ENCODE data around the gene CYFIP1. TPM values are rescaled to one million over a fixed set of nuclear protein-coding genes. Genes with fewer than 3 reads are reported as not detected.

The CYFIP1 gene
- total RNA-seq, 2 donors from 2014 or later: 10.8 to 19.8 TPM

DNA sequence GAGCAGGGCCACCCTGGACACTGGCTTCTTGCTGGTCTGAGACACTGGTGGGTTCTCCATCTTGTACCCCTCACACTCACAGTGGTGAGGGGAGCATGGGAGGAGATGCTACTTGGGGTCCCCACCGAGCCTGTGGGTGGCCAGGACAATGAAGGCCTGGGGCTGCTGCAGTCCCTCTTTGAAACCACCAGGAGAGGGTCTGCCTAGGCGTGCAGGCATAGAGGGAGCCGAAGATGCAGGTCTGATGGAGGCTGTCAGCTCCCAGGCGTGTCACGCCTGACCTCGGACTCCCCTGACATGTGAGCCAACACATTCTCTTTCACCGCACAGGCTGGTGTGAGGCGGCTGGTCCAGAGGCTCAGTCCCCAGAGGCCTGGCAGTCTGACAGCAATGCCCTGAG lies 102.6 kb downstream of the CYFIP1 start:
- ATAC-seq: no peak
- Mint-ChIP-seq H3K4me1 (ENCODE audit: low read depth in 2 of 2) (no peaks in the 10 kb centered on the region), H3K36me3 (no peaks in the 10 kb centered on the region), H3K4me3 (no peak overlapping the region), H3K27me3 (no peaks in the 10 kb centered on the region), H3K27ac (no peak overlapping the region), H3K9me3 (no peaks in the 10 kb centered on the region)
- DNase-seq (ENCODE audit: low spot score): no peak

DNA sequence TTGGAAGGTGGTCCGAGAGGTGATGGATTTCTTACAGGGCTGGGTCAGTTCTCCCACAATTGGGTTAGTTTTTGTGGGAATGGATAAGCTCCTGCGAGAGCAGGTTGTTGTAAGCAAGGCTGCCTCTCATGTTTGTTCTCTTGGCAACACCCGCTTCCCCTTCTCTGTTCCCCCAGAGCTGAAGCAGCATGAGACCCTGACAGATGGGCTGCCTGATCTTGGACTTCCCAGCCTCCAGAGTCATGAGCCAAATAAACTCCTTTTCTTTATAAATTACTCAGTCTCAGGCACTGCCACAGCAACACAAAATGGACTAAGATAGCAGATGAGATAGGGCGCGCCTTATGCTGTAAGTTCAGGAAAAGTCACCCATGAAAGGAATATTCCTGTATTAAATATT lies 103.1 kb downstream of the CYFIP1 start:
- DNase-seq (ENCODE audit: low spot score) (no peak), ATAC-seq (no peak)
- no peaks in the 10 kb centered on the region for H3K9me3 Mint-ChIP-seq
- H3K27ac Mint-ChIP-seq: no peak overlapping the region
- no peaks in the 10 kb centered on the region for H3K27me3 Mint-ChIP-seq
- no peaks in the 10 kb centered on the region for H3K36me3 Mint-ChIP-seq
- no peak overlapping the region for H3K4me3 Mint-ChIP-seq
- no peaks in the 10 kb centered on the region for H3K4me1 Mint-ChIP-seq (ENCODE audit: low read depth in 2 of 2)

DNA sequence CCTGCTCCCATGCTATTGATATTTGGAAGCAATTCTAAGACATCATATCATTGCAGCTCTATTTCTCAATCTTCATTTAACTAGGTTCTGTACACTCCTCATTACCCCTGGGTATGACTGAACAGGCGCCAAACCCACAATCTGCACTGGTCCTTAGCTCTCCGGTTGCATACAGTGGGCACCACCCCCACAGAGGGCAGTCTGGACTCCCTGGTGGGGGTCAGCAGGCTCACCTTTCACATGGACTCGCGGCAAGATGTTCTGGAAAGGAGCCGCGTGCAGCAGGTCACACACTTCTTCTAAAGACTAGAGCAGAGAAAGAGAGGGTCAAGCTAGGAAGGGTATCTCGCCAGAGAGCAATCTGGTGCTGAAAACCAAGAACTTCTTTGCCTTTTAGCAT lies 105.2 kb downstream of the CYFIP1 start:
- no peak for DNase-seq (ENCODE audit: low spot score)
- no peaks in the 10 kb centered on the region for H3K9me3 Mint-ChIP-seq

DNA sequence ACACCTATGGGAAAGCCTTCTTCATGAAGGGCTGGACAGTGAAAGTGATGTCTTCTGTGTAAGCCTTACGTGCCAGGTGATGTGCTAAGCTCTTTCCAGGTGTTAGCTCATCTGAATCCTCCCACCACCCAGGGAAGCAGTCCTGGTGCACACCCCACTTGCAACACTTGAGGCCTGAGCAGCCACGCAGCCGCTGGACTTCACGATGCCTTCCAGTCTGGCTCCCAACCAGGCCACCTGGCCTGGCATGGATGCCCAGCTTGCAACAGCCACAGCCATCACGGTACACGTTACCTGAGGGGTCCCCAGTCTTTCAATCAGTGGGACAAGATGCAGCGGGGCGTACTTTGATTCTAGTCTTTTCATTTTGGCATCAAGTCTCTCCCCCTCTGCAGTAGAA lies 105.9 kb downstream of the CYFIP1 start:
- Mint-ChIP-seq H3K27ac (no peak overlapping the region), H3K36me3 (peaks cover 3% of the 10 kb centered on the region)
- ATAC-seq: no peak

More for the DNA sequence above, 105.2 kb downstream of the CYFIP1 start:
- no peak for ATAC-seq
- Mint-ChIP-seq H3K27me3 (no peaks in the 10 kb centered on the region), H3K4me3 (no peak overlapping the region), H3K36me3 (no peaks in the 10 kb centered on the region), H3K4me1 (ENCODE audit: low read depth in 2 of 2) (no peaks in the 10 kb centered on the region), H3K27ac (no peak overlapping the region)

DNA sequence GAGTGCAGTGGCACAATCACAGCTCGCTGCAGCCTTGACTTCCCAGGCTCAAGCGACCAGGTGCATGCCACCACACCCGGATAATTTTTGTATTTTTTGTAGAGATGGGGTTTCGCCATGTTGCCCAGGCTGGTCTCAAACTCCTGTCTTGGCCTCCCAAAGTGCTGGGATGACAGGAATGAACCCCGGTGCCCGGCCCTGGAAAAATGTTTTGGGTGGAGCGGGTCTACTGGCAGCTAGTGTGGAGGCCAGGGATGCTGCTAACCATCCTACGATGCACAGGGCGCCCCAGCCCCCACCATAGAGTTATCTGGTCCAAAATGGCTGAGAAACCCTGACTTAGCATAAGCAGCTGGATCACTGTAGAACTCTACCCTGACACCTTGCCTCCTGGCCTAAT lies 106.3 kb downstream of the CYFIP1 start:
- Mint-ChIP-seq H3K36me3 (peaks cover 6% of the 10 kb centered on the region), H3K4me1 (ENCODE audit: low read depth in 2 of 2) (no peaks in the 10 kb centered on the region), H3K27ac (no peak overlapping the region), H3K9me3 (no peaks in the 10 kb centered on the region), H3K27me3 (no peaks in the 10 kb centered on the region), H3K4me3 (no peak overlapping the region)
- ATAC-seq (no peak), DNase-seq (ENCODE audit: low spot score) (no peak)

More for the DNA sequence above, 105.9 kb downstream of the CYFIP1 start:
- H3K4me1 Mint-ChIP-seq (ENCODE audit: low read depth in 2 of 2): no peaks in the 10 kb centered on the region
- H3K4me3 Mint-ChIP-seq: no peak overlapping the region
- DNase-seq (ENCODE audit: low spot score): no peak
- no peaks in the 10 kb centered on the region for H3K9me3 Mint-ChIP-seq
- H3K27me3 Mint-ChIP-seq: no peaks in the 10 kb centered on the region

DNA sequence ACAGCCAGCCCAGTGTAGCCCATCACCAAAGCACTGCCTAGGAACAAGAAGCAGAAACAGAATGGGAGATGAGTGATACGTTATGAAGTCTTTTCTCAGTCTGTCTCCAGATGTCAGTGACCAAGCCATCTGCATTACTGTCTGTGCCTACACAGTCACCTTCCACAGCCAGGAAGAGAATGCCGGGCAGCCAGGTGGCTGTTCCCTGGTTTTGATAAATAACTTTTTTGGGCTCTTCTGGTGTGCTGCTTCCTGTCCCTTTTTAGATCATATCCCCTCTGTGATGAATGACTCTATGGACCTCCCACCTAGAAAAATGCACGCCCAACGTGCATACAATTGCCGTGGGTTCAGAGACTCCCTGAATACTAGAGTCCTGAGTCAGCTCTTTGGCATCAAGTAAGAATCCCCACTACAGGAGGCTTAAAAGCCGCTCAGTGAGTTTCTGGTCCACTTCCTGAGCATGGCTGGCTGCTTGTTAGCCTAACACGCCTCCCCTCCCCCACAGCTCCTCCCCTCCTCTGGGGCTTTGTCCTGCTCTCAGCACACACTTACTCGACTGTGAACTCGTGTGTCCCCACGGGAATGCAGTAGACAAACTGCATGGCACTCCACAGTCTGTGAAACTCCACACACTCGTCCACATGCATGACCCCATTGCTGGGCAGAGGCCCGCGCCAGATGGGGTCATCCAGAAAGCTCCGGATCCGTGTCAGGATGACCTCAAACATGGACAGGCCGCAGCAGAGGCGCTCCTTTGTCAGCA lies 107.0 kb downstream of the CYFIP1 start:
- Mint-ChIP-seq H3K27me3 (no peaks in the 10 kb centered on the region), H3K27ac (no peak overlapping the region), H3K4me1 (ENCODE audit: low read depth in 2 of 2) (no peaks in the 10 kb centered on the region), H3K9me3 (no peaks in the 10 kb centered on the region), H3K4me3 (no peak overlapping the region), H3K36me3 (peaks cover 6% of the 10 kb centered on the region)
- no peak for DNase-seq (ENCODE audit: low spot score)
- ATAC-seq: no peak

DNA sequence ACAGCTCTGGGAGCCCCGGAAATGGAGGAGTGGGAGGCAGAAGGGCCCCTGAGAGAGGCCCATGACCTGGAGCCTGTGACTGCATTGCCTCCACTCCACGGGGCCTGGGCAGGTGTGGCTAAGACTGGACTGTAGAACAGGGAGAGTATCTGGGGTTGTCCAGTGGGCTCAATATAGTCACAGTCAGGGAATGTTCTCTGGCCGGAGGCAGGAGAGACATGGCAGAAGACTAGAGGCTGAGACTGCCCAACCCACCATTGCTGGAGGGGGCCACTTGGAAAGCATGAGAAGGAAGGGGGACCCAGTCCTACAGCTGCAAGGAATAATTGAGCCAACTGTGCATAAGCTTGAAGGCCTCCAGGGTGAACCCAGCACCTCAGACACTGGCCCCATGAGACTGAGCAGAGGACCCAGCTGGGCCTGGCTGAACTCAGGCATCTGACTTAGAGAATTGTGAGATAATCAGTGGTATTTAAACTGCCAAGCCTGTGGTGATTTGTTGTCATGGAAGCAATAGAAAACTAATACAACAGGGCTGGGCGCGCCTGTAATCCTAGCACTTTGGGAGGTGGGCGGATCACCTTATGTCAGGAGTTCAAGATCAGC lies 108.6 kb downstream of the CYFIP1 start:
- no peak overlapping the region for H3K4me3 Mint-ChIP-seq
- no peak for DNase-seq (ENCODE audit: low spot score)
- no peaks in the 10 kb centered on the region for H3K27me3 Mint-ChIP-seq
- H3K4me1 Mint-ChIP-seq (ENCODE audit: low read depth in 2 of 2): no peaks in the 10 kb centered on the region
- peak in 1 of 2 donors; percentile 36 for ATAC-seq
- no peak overlapping the region for H3K27ac Mint-ChIP-seq
- no peaks in the 10 kb centered on the region for H3K9me3 Mint-ChIP-seq
- peaks cover 6% of the 10 kb centered on the region for H3K36me3 Mint-ChIP-seq

DNA sequence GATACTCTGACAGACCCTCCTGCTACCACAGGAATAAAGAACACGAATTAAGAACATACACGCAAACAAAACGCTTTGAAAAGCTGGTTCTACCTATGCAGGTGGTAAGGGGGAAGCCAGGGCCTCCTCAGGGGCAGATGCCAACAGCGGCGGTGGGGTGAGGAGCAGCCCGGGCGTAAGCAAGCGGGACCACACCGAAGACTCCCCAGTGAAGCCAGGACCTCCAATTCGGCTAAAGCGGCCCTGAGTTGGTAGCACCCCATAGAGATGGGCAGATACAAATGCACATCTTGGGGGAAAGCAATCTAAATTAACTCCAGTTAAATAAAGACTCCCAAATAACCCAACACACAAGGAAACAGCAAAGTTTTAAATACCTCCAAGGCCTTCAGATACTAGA lies 109.3 kb downstream of the CYFIP1 start:
- Mint-ChIP-seq H3K36me3 (peaks cover 13% of the 10 kb centered on the region), H3K27ac (no peak overlapping the region), H3K9me3 (no peaks in the 10 kb centered on the region), H3K4me1 (ENCODE audit: low read depth in 2 of 2) (peaks cover 3 to 5% of the 10 kb centered on the region in 2 donors), H3K27me3 (no peaks in the 10 kb centered on the region), H3K4me3 (no peak overlapping the region)
- DNase-seq (ENCODE audit: low spot score): no peak
- no peak for ATAC-seq

DNA sequence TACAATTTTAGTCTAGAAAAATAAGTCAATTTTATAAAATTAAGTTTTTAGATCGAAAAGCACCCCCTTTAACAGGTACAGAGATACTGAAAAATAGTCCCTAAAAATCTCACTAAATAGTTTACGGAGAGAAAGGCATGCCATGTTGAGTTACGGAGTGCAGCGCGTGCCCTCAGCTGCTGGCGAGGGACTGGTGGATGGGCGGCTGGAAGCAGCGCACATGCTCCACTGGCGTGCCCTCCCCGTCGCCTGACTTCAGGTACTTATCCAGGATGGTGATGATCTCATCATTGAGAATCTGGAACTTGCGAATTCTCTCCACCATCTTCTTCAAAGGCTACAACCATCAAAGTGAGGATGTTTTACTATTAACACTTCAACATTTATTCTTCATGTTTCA lies 110.3 kb downstream of the CYFIP1 start:
- Mint-ChIP-seq H3K27ac (no peak overlapping the region), H3K27me3 (no peaks in the 10 kb centered on the region)

DNA sequence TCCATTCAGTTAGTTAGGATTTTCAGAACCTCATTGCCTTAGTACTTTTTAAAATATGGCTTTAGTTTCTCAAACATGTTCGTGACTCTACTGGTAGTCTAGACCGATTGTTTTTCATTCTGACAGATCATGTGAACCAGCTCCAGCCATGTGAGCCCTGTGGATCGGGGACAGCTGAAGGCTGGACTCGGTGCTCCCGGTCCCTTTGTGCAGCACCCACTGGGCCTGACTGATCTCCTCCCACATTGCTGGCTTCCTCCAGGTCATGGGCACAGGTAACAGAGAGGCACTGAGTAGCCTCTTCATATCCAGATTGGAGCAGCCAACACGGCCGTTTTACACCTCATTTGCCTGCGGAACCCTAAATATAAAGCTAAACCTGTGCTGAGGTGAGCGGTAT lies 111.2 kb downstream of the CYFIP1 start:
- Mint-ChIP-seq H3K27me3 (no peaks in the 10 kb centered on the region), H3K4me3 (no peak overlapping the region), H3K36me3 (peaks cover 17% of the 10 kb centered on the region), H3K4me1 (ENCODE audit: low read depth in 2 of 2) (peaks cover 6% of the 10 kb centered on the region in 2 donors), H3K27ac (no peak overlapping the region), H3K9me3 (no peaks in the 10 kb centered on the region)
- DNase-seq (ENCODE audit: low spot score) (no peak), ATAC-seq (no peak)

More for the DNA sequence above, 110.3 kb downstream of the CYFIP1 start:
- Mint-ChIP-seq H3K36me3 (peaks cover 17% of the 10 kb centered on the region), H3K4me3 (no peak overlapping the region), H3K4me1 (ENCODE audit: low read depth in 2 of 2) (peaks cover 6% of the 10 kb centered on the region in 2 donors), H3K9me3 (no peaks in the 10 kb centered on the region)
- DNase-seq (ENCODE audit: low spot score): no peak
- ATAC-seq: no peak

DNA sequence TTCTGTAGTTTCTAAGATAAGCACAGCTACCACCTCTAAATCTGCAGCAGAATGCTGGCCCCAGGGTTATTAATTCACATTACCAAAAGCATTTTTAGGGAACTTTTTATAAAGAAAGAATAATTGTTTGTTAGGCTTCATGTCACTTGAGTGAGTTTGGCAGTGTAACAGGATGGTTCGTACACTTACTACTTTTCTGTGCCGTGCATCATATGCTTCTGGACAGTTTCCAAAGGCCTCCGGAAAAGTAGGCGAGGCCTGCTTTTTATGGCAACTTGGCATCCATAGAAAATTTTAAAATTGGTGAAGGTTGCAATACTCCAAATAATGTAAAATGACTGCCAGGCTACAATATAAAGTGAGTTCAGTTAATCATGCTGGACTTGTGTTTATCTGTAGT lies 111.7 kb downstream of the CYFIP1 start:
- peaks cover 17% of the 10 kb centered on the region for H3K36me3 Mint-ChIP-seq
- no peak for ATAC-seq
- H3K27ac Mint-ChIP-seq: no peak overlapping the region
- H3K4me1 Mint-ChIP-seq (ENCODE audit: low read depth in 2 of 2): peaks cover 6% of the 10 kb centered on the region in 2 donors
- H3K27me3 Mint-ChIP-seq: no peaks in the 10 kb centered on the region
- H3K9me3 Mint-ChIP-seq: no peaks in the 10 kb centered on the region
- DNase-seq (ENCODE audit: low spot score): no peak
- no peak overlapping the region for H3K4me3 Mint-ChIP-seq

DNA sequence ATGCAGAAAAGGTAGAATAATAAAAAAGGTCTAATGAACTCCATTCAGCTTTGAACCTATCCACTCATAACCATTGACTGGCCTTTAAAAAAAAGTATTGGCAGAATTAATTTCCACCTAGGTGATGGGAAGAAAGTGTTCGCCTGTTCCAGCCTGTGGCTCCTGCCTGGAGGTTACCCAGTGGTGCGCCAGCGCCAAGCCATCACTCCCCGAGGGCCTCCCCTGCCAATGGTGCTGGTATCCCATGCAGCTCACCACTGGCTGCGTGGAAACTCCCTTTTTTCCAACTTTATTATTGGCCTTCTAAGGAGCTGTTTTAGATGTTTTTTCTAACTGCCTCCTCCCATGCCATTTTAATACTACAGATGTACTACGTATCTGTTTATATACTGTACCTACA lies 112.3 kb downstream of the CYFIP1 start:
- H3K9me3 Mint-ChIP-seq: no peaks in the 10 kb centered on the region
- no peak overlapping the region for H3K4me3 Mint-ChIP-seq
- H3K4me1 Mint-ChIP-seq (ENCODE audit: low read depth in 2 of 2): peaks cover 6% of the 10 kb centered on the region in 2 donors
- H3K27ac Mint-ChIP-seq: no peak overlapping the region
- H3K36me3 Mint-ChIP-seq: peaks cover 17% of the 10 kb centered on the region
- DNase-seq (ENCODE audit: low spot score) (no peak), ATAC-seq (no peak)
- no peaks in the 10 kb centered on the region for H3K27me3 Mint-ChIP-seq

DNA sequence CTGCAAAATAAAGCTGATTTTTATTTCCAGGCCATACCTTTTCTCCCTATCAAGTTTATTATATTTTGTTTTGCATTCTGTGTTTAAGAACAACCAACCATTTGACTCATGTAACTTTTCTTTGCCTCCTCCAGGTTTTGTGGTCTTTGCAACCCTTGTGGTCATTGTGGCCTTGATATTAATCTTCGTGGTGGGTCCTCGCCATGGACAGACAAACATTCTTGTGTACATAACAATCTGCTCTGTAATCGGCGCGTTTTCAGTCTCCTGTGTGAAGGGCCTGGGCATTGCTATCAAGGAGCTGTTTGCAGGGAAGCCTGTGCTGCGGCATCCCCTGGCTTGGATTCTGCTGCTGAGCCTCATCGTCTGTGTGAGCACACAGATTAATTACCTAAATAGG lies 114.1 kb downstream of the CYFIP1 start:
- H3K27ac Mint-ChIP-seq: peak overlapping the region in 1 of 2 donors; percentile 37
- peaks cover 6 to 12% of the 10 kb centered on the region in 2 donors for H3K4me1 Mint-ChIP-seq (ENCODE audit: low read depth in 2 of 2)
- no peak for DNase-seq (ENCODE audit: low spot score)
- ATAC-seq: no peak
- H3K36me3 Mint-ChIP-seq: peaks cover 28% of the 10 kb centered on the region
- H3K4me3 Mint-ChIP-seq: no peak overlapping the region
- no peaks in the 10 kb centered on the region for H3K9me3 Mint-ChIP-seq
- H3K27me3 Mint-ChIP-seq: no peaks in the 10 kb centered on the region

DNA sequence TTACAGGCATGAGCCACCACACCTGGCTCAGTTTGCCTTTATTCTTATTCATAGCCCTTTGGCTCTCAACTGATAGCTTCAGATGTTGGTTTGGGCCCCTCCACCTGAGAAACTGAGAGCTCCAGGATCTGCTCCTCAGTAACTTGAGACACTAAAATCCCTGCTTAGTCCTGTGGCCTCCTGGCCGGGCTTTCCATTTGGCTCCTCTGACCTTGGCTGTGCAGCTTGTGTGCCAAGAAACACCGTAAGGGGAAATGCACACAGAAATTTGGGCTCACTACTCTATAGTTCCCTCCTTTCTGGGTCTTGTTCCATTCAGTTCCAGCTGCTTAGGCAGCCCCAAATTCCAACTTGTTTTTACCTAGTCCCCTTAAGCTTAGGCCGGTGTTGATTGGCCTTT lies 116.8 kb downstream of the CYFIP1 start:
- Mint-ChIP-seq H3K27ac (peak overlapping the region in 1 of 2 donors; percentile 66), H3K4me1 (ENCODE audit: low read depth in 2 of 2) (peaks cover 6 to 12% of the 10 kb centered on the region in 2 donors), H3K36me3 (peaks cover 26% of the 10 kb centered on the region), H3K27me3 (no peaks in the 10 kb centered on the region), H3K9me3 (no peaks in the 10 kb centered on the region), H3K4me3 (no peak overlapping the region)
- ATAC-seq (no peak), DNase-seq (ENCODE audit: low spot score) (no peak)
